ENCODE data around the gene OCRL. TPM values are rescaled to one million over a fixed set of nuclear protein-coding genes. Genes with fewer than 3 reads are reported as not detected.

The OCRL gene
- total RNA-seq, 2 donors from 2014 or later: 10.6 to 12.6 TPM

GRCh38 chrX:129522184-129523078 is 17.6 kb upstream of the OCRL start:
- Histone ChIP-seq H3K27ac (peak overlapping the region; percentile 89 to 90), H3K27me3 (no peaks in the 10 kb centered on the region), H3K4me3 (peak overlapping the region; percentile 71 to 76), H3K36me3 (no peaks in the 10 kb centered on the region), H3K9me3 (no peaks in the 10 kb centered on the region), H3K4me1 (peaks cover 0 to 3% of the 10 kb centered on the region in 2 donors)
- no peak for DNase-seq (ENCODE audit: low spot score)
- no peak for TF ChIP-seq CTCF (IDR thresholded peaks at IDR 0.05)

GRCh38 chrX:129523079-129523911 is 16.8 kb upstream of the OCRL start, which contains the start of gene SMARCA1:
TSS of gene SMARCA1 (minus strand) at chrX:129523490. CDS start at chrX:129523370, 120 bp downstream.
- DNase-seq (ENCODE audit: low spot score): no peak
- H3K27me3 ChIP-seq: no peaks in the 10 kb centered on the region
- H3K4me3 ChIP-seq: peak within 1 kb of the TSS; percentile 71 to 76
- no peak for TF ChIP-seq CTCF (IDR thresholded peaks at IDR 0.05)
- no peaks in the 10 kb centered on the region for H3K9me3 ChIP-seq
- H3K27ac ChIP-seq: peak within 1 kb of the TSS; percentile 89 to 90
- peaks cover 0 to 3% of the 10 kb centered on the region in 2 donors for H3K4me1 ChIP-seq
- no peaks in the 10 kb centered on the region for H3K36me3 ChIP-seq

- Histone ChIP-seq H3K27me3 (no peaks in the 10 kb centered on the region), H3K4me3 (no peak overlapping the region), H3K27ac (peak overlapping the region in 1 of 2 donors; percentile 89), H3K36me3 (no peaks in the 10 kb centered on the region), H3K4me1 (peaks cover 0 to 3% of the 10 kb centered on the region in 2 donors), H3K9me3 (no peaks in the 10 kb centered on the region)
- TF ChIP-seq CTCF (IDR thresholded peaks at IDR 0.05): no peak
- DNase-seq (ENCODE audit: low spot score): no peak
These were observed 15.7 kb upstream of the OCRL start for GRCh38 chrX:129524250-129524850.

GRCh38 chrX:129525162-129525561 is 14.9 kb upstream of the OCRL start:
- no peaks in the 10 kb centered on the region for H3K36me3 ChIP-seq
- TF ChIP-seq CTCF (IDR thresholded peaks at IDR 0.05): no peak
- DNase-seq (ENCODE audit: low spot score): no peak
- no peaks in the 10 kb centered on the region for H3K27me3 ChIP-seq
- H3K4me1 ChIP-seq: peaks cover 0 to 3% of the 10 kb centered on the region in 2 donors
- H3K4me3 ChIP-seq: no peak overlapping the region
- H3K27ac ChIP-seq: no peak overlapping the region
- H3K9me3 ChIP-seq: no peaks in the 10 kb centered on the region

GRCh38 chrX:129525896-129526295 is 14.2 kb upstream of the OCRL start:
- H3K4me3 ChIP-seq: no peak overlapping the region
- H3K9me3 ChIP-seq: no peaks in the 10 kb centered on the region
- TF ChIP-seq CTCF (IDR thresholded peaks at IDR 0.05): no peak
- peaks cover 0 to 3% of the 10 kb centered on the region in 2 donors for H3K4me1 ChIP-seq
- DNase-seq (ENCODE audit: low spot score): no peak
- no peak overlapping the region for H3K27ac ChIP-seq
- no peaks in the 10 kb centered on the region for H3K36me3 ChIP-seq
- no peaks in the 10 kb centered on the region for H3K27me3 ChIP-seq

Measured in right atrium auricular region (tissue), 2 donors.